K562 (cell line): ENCODE data around the gene KIF15.

ENCODE experiments used
- MYC ChIP-seq, 2 experiments: fragments of 250-450 bp in 1 of 2; sonication (Bioruptor Pico) in 1 of 2; IDR thresholded peaks; 2 replicates each; pipeline versions ENCODE4 v1.5.1 to v1.6.1; 2012 to 2021; ENCODE audit warnings: low read depth in 2 of 2, borderline replicate concordance in 1 of 2, improper control_type of control experiment in 1 of 2, low read length in 1 of 2, mild to moderate bottlenecking in 1 of 2, moderate library complexity in 1 of 2
- ZSCAN29 ChIP-seq: fragments of 450-650 bp; IDR thresholded peaks from 2 replicates; pipeline ENCODE4 v1.6.1; 2017

DNA sequence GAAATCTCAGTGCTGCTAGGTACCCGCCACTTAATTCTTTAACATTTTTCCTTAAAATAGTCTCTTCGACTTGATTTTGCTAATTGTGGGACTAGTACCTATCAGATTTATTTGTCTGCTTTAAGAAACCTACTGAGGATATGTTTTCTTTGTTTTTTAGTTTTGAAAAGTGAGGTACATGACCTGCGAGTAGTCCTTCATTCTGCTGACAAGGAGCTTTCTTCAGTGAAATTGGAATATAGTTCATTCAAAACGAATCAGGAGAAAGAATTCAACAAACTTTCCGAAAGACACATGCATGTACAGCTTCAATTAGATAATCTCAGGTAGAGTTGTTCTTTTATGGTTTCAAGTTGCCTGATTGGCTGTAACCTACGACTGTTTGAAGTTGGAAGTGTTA is 53.2 kb downstream of the KIF15 start:
- TF ChIP-seq ZSCAN29 (no peak), MYC (IDR thresholded peaks at IDR 0.05; ENCODE audit: low read depth, low read length) (no peak), MYC (CRISPR knock-in tag; IDR thresholded peaks at IDR 0.05; ENCODE audit: borderline replicate concordance, low read depth) (no peak)
